GM12878 (cell line): ENCODE measurements around the gene TMEM201.

ENCODE experiments used
- CEBPB ChIP-seq, 2 experiments: fragments of 150-350 bp in 1 of 2; IDR thresholded peaks; 2 replicates each; pipeline ENCODE4 v1.6.1; 2012 to 2014; ENCODE audit warnings: low read depth in 2 of 2, low read length in 2 of 2, borderline replicate concordance in 1 of 2, inconsistent platforms in 1 of 2
- CTCF ChIP-seq, 3 experiments: IDR thresholded peaks in 2 of 3; conservative IDR thresholded peaks in 1 of 3; 2 replicates each; pipeline ENCODE4 v1.5.1; 2011; ENCODE audit warnings: low read depth in 3 of 3, low read length in 3 of 3, mild to moderate bottlenecking in 3 of 3, control low read depth in 2 of 3, moderate library complexity in 2 of 3, inconsistent platforms in 1 of 3, mixed read lengths in 1 of 3; ENCODE audit not compliant: control insufficient read depth in 2 of 3, insufficient read depth in 1 of 3; ENCODE audit errors: extremely low read depth in 1 of 3
- ELK1 ChIP-seq: IDR thresholded peaks from 2 replicates; pipeline ENCODE4 v1.6.1; 2012; ENCODE audit warnings: low read depth, low read length, improper control_type of control experiment
- EZH2 ChIP-seq: IDR thresholded peaks from 2 replicates; pipeline ENCODE4 v1.6.1; 2012; ENCODE audit warnings: low read depth, mild to moderate bottlenecking, control low read depth, inconsistent platforms, low read length, borderline replicate concordance; ENCODE audit not compliant: control insufficient read depth
- IKZF1 ChIP-seq: fragments of 450-650 bp; conservative IDR thresholded peaks from 2 replicates; pipeline ENCODE4 v1.6.1; 2017; ENCODE audit warnings: antibody characterized with exemption, mild to moderate bottlenecking
- POLR2A ChIP-seq: IDR thresholded peaks from 2 replicates; pipeline ENCODE4 v1.6.1; 2011; ENCODE audit warnings: low read depth, mild to moderate bottlenecking, low read length
- POLR2AphosphoS5 ChIP-seq: IDR thresholded peaks from 2 replicates; pipeline ENCODE4 v1.6.1; 2011; ENCODE audit warnings: mild to moderate bottlenecking, low read length, inconsistent platforms
- SRF ChIP-seq, 2 experiments: IDR thresholded peaks; 2 replicates each; pipeline ENCODE4 v1.6.1; 2011; ENCODE audit warnings: low read depth in 2 of 2, low read length in 2 of 2, mild to moderate bottlenecking in 1 of 2, moderate library complexity in 1 of 2
- USF2 ChIP-seq: IDR thresholded peaks from 2 replicates; pipeline ENCODE4 v1.6.1; 2011; ENCODE audit warnings: low read depth, low read length, improper control_type of control experiment, borderline replicate concordance

- TF ChIP-seq POLR2AphosphoS5 (no peak), USF2 (no peak), ELK1 (no peak), IKZF1 (no peak), CTCF (IDR thresholded peaks at IDR 0.05 in 2 of 3, conservative IDR thresholded peaks at IDR 0.05 in 1 of 3; ENCODE audit: control insufficient read depth in 2 of 3, extremely low read depth in 1 of 3, insufficient read depth in 1 of 3, low read depth in 3 of 3, low read length in 3 of 3) (no peak), SRF (IDR thresholded peaks at IDR 0.05; ENCODE audit: low read depth in 2 of 2, low read length in 2 of 2) (no peak), POLR2A (no peak), CEBPB (IDR thresholded peaks at IDR 0.05; ENCODE audit: borderline replicate concordance in 1 of 2, low read depth in 2 of 2, low read length in 2 of 2) (no peak), EZH2 (no peak)
These were observed 19.4 kb upstream of the TMEM201 start for GRCh38 chr1:9569267-9569666.
